CD4-positive, alpha-beta T cell treated with Interleukin-2 at 100 ng/mL for 4 hours (primary cell): ENCODE data around the gene MRPS34.
A peak's percentile ranks its signal among the peaks of the same experiment; 100 is the strongest.

ENCODE experiments used
- DNase-seq: peaks from one replicate; pipeline ENCODE4 v3.0.0-alpha.2; 2020; ENCODE audit warnings: low spot score

The MRPS34 gene

GRCh38 chr16:1794221-1794871 lies 21.4 kb upstream of the MRPS34 start:
- no peak for DNase-seq

- DNase-seq = no peak
These were observed 20.8 kb upstream of the MRPS34 start, which contains the start of gene IGFALS for GRCh38 chr16:1793578-1794220. Gene IGFALS, minus strand, starts transcription at chr16:1793705. Its CDS starts 53 bp downstream, at chr16:1793652.

GRCh38 chr16:1792836-1793577 lies 20.1 kb upstream of the MRPS34 start:
- DNase-seq = no peak

- no peak for DNase-seq
These were observed 19.2 kb upstream of the MRPS34 start for GRCh38 chr16:1791943-1792812.

- DNase-seq = no peak
These were observed 18.5 kb upstream of the MRPS34 start for GRCh38 chr16:1791256-1791942.

- no peak for DNase-seq
These were observed 17.8 kb upstream of the MRPS34 start for GRCh38 chr16:1790611-1791255.

- DNase-seq = no peak
These were observed 17.3 kb upstream of the MRPS34 start for GRCh38 chr16:1790261-1790610.

GRCh38 chr16:1789643-1790045 lies 16.7 kb upstream of the MRPS34 start:
- no peak for DNase-seq

- no peak for DNase-seq
These were observed 15.8 kb upstream of the MRPS34 start for GRCh38 chr16:1788708-1789100.

- DNase-seq = no peak
These were observed 15.3 kb upstream of the MRPS34 start for GRCh38 chr16:1788095-1788707.

GRCh38 chr16:1787322-1788094 lies 14.6 kb upstream of the MRPS34 start:
- DNase-seq = no peak

- DNase-seq = no peak
These were observed 14.1 kb upstream of the MRPS34 start for GRCh38 chr16:1787056-1787321.

- DNase-seq = no peak
These were observed 13.5 kb upstream of the MRPS34 start for GRCh38 chr16:1786242-1787055.

- no peak for DNase-seq
These were observed 12.9 kb upstream of the MRPS34 start for GRCh38 chr16:1785846-1786170.

GRCh38 chr16:1784977-1785845 lies 12.3 kb upstream of the MRPS34 start:
- no peak for DNase-seq

GRCh38 chr16:1782408-1783264 lies 9.7 kb upstream of the MRPS34 start, which contains the start of the genes NUBP2 and SPSB3:
Gene NUBP2, plus strand, starts transcription at chr16:1782960. Its CDS starts 61 bp downstream, at chr16:1783021.
Gene SPSB3, minus strand, starts transcription at chr16:1782571. Its CDS starts 1,088 bp downstream, at chr16:1781483.
- DNase-seq = peak; percentile 100

GRCh38 chr16:1781758-1782407 lies 8.9 kb upstream of the MRPS34 start:
- peak; percentile 22 for DNase-seq
